SKM-1 treated with dmso at 0.1 percent for 144 hours (cell line): ENCODE data around the gene MORC2.

ENCODE experiments used
- DNase-seq: peaks from one replicate; lab custom pipeline; 2025; ENCODE audit not compliant: unreplicated experiment; lab: John Stamatoyannopoulos, UW

MORC2 gene

DNA sequence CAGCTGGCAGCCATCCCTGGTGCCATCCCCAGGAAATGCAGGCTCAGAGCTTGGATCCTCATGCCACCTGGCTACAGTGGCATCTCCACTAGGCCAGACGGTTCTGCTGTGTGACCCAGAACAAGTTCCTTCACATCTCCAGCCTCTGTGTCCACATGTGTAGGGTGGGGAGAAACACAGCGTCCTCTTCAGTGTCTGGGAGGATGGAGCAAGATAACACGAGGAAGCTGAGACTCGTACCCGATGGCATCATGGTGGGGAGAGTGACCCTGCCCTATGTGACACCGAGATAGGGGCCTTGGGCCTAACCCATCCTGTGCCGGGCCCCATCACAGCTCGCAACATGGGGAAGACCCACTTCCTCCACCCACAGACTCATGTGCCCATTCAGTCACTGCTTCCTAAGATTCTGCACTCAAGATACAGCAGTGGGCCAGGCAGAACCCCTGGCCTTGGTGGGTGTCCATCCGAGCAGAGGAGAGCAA, 78.5 kb downstream of the MORC2 start:
- no peak for DNase-seq

DNA sequence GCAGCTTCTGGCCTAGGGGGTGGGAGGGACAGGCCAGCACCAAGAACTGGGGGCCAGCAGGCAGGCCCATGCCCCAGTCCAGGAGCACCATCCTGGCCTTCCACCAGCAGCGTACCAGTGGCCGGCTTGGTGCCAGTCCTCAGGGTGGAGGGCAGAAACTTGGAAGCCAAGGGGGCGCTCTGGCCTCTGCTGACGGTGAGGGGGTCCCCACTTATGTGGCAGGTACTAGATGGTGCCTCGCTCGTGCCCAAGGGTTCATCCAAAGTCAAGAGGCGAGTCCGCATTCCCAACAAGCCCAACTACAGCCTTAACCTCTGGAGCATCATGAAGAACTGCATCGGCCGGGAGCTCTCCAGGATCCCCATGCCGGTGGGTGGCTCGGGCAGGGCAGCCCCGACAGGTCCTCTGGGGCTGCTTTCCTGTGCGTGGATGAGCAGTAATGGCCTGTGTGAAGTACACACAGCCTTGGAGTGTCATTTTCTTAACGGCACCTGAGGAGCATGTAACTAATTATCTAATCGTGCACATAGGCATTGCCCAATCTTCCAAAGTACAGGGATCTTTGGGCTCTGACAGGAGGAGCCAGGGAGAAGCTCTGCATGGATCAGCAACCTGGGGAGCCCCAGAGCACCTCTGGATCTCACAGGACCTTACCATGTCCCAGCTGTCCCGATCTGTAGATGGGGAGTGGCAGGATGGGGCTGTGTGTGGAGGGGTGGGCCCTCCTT, 79.1 kb downstream of the MORC2 start:
- DNase-seq, result no peak

DNA sequence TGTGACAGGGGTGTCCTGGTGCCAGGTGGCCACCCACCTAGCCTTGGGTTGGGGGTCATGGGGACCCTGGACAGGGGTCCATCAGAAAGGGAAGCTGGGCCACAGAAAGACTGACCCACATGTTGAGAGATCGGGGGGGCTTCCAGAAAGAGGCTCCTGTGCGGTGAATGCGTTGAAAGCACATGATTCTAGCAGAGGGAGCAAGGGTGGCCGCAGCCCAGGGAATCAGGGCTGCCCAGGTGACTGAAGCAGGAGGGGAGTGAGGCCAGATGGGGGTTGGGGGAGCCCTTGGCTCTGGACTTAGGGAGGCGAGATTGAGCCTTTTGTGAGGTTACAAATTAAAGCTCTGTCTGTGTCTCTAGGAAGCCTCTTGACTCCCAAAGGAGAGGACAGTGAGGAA, 80.7 kb downstream of the MORC2 start:
- no peak for DNase-seq

DNA sequence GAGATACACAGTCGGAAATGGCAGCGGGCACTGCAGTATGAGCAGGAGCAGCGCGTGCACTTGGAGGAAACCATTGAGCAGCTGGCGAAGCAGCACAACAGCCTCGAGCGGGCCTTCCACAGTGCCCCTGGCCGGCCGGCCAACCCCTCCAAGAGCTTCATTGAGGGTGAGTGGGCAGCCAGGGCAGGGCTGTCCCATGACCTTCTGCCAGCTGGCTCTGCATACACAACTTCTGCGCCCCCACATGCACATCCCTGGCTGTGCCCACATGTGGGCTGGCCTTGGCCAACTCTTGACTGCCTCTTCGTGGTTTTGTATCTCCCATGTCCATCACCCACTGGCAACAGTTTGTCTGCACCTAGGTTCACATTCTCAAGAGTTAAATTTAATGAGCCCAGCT, 81.1 kb downstream of the MORC2 start:
- DNase-seq, result no peak

DNA sequence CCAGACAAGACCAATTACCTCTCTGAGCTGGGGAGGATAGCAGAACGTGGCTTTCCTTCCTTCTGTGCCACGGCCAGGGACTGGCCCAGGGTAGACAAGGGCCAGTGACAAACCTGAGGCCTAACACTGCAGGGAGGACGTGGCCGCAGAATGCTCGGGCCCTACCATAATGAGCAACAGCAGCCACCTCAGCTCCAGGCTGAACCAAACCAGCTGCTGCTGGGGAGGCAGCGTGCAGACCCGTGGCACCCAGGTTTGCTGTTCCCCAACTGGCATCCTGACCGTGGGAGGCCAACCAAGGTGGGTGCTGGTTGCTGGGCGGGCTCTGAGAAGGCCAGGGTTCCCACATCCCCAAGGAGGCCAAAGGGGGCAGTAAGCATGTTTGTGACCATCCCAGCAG, 83.0 kb downstream of the MORC2 start:
- DNase-seq, result no peak

DNA sequence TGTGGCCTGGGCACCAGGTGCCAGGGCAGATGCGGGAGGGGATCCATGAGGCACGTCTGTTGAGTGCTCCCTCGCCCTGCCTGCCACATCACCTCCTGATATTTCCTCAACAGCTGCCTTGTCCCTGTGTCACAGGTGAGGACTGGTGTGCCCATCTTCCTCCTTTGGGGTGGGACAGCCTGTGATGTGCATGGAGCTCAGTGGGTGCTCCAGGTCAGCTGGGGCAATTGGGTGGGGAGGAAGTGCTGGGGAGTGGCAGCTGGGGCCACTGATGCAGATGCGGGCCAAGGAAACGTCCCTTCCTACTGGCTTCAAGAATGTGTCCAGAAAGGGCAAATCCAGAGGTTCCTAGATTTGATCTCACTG, 83.6 kb downstream of the MORC2 start:
- DNase-seq, result no peak

DNA sequence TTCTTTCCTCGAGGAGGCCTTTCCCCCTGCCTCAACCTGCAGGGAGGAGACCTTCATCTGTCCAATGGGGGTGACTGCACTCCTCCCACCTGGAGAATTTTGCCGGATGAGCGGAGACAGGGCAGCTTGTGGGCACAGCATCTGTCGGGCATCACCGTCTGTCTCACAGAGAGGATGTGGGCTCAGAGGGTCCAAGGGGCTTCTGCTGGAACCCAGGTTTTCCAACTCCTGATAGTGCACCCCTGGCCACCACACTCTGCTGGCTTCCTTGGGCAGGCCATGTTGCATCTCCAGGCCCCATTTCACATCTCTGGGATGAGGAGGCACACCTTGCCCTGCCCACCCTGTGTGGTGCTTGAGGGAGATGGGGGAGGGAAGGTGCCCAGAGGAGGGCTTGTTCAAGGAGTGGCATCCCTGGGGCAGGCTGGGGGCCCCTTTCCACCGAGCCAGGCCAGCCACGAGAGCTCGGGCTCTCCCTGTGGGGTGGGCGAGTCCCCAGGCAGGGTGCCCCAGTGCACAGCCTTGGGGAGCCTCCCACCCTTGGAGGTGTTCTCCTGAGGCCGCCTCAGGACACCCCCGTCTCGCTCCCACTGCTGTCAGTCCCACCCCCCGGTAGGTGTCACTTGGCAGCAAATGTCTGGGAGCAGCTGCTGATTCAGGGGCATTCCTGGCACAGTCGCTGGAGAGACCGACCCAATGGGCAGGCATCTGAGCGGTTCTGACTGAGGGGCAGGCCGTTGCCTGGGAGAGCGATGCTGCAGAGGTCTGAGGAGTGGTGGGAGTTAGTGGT, 84.2 kb downstream of the MORC2 start:
- DNase-seq, result no peak

DNA sequence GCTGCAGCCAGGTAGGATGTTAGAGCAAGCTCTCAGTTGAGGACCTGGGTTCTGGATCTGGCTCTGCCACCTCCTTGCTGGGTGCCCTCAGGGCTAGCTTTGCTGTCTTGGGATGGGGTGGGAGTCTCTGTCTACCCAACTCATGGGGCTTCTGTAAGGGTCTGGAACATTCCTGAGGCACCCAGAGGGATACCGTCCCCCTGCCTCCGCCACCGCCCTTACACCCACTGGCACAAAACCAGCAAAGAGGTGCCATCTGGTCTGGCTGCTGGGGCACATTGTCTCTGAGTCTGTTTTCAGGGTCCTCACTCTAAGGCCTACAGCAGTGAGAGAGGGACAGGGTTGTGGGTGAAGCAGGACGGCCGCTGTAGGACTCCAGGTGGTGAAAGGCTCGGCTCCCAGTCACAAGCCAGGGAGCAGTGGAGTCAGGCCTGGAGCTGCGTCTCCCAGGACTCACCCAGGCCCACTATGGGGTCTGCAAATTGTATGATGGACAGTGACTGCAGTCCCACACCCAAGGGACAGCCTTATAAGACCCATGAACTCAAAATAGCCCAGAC, 84.9 kb downstream of the MORC2 start:
- DNase-seq, result no peak

DNA sequence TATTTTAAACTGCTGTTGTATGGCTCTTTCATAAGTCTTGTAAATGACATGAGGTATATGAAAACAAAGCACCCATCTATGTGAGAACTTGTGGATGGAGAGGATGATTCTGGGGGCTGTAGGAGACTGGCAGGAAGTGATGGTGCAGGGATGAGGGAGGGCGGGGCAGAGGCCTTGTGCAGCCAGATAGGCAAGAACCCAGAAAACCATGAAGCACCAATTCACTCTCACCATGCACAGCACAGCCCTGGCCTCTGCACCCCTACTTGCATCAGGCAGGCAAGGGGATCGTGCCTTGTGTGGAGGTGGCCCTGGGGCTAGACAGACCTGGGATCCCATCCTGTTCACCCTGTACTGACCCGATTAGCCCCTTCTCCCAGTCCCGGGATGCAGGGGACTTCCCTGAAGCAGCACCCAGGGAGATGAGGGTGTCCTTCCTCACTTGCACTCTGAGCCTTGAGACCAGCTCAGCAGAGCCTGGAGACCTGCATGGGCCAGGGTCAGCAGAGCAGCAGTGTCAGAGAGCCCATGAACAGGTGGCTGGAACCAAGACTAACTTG, 85.5 kb downstream of the MORC2 start:
- DNase-seq, result no peak

DNA sequence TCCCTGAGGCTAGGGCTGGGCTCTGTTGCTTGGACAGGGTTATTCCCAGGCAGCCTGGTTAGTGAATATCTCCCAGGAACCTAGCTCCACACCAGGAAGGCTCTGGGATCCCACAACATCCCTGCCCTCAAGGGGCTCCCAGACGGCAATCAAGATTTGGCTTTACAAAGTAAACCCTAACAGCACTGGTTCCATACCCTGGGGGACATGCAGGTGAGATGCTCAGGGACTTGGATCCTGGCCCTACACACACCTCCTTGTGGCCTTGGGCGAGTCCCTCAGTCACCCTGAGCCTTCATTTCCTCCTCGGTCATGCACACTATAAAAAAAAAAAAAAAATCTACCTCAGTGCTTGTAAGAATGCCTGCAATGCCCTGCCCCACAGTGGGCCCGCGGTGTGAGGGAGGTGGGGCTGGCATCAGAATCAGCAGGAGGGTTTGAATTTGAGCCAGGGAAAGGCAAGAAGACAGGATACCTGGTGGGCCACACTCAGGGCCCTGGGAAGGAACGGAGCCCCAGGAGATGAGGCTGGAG, 86.3 kb downstream of the MORC2 start:
- DNase-seq, result no peak

DNA sequence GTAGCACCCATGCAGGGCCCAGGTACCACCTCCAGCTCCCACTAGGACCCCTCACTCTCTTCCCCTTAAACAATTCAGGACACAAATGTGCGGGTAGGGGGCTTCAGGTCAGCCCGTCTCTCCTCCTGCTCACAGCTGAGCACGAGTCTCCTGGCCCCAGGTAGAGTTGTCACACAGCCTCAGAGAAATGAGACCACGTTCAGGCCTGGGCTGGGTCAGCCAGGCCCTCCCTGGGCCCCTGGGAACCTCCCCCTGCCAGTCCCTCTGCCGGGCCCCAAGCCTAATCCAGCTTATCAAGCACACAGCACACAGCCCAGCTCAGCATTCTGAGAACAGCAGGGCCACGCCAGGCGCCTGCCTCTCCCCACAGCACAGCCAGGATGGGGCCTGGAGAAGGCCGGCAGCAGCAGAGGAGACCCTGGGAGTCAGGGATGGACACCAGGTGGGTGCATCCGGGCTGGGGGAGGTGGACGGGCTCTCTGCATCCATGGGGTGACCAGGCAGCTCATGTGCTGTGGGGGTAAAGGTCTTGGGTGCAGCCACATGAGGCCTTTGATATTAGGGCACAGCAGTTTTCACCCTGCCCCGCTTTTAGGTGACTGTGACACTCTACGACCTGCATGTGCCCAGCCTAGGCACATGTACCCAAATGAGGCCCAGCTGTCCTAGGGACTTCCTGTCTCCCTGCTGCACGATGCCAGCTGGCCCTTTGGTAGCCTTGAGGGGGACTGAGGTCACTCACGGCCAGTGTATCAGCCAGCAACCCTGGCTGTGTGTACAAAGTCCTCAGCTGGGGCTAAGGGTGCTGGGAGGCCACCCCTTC, 87.0 kb downstream of the MORC2 start:
- DNase-seq, result no peak

DNA sequence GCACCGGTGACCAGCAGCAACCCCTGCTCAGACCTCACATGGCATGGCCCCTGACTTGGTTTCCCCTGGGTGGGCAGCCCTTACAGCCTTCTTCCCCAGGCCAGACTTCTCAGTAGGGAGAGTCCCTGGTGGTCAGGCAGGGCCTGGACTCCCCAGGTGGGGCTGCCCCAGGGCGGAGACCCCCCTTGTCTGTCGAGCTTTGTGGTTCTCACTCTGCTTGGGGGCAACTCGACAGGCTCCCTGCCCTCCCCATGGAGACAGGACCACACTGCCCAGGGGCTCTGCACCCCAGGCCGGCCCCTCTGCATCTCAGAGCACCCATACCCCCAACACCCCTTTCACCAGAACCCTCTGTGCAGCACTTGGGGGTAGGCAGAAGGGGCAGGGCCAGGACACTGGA, 87.7 kb downstream of the MORC2 start:
- DNase-seq, result no peak

DNA sequence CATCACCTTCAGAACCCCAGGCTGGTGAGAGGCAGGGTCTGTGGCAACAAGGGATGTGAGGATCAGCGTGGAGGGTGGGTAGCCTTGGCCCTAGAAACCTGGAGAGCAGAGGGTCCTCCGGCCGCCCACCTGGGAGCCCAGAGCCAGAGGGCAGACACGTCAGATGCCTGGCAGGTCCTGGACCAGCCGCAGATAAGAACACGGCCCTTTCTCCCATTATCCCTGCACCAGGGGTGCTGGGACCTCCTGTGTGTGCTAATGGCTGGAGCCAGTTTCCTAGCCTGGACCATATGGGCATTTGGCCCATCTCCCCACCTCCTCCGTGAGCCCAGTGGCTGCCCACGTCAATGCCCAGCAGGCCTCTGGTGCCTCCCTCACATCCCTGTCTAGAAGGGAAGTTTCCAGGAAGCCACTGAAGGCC, 88.4 kb downstream of the MORC2 start:
- no peak for DNase-seq

DNA sequence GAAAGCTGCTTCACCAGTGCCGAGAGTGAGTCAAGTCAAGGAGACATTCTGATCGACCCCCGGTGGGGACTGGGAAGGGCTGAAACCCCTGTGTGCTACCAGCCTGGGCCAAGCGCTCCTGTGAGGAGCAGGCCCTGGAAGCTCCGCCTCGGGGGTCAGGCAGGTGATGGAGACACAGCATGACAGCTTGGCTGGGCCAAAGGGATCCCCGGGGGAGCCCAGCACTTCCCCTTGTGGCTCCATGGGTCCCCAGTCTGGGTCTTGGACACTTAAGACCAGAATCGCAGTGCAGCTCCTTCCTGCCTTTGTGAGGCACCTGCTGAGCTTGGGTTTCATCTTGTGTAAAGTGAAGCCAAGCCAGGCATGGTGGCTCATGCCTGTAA, 89.2 kb downstream of the MORC2 start:
- no peak for DNase-seq

DNA sequence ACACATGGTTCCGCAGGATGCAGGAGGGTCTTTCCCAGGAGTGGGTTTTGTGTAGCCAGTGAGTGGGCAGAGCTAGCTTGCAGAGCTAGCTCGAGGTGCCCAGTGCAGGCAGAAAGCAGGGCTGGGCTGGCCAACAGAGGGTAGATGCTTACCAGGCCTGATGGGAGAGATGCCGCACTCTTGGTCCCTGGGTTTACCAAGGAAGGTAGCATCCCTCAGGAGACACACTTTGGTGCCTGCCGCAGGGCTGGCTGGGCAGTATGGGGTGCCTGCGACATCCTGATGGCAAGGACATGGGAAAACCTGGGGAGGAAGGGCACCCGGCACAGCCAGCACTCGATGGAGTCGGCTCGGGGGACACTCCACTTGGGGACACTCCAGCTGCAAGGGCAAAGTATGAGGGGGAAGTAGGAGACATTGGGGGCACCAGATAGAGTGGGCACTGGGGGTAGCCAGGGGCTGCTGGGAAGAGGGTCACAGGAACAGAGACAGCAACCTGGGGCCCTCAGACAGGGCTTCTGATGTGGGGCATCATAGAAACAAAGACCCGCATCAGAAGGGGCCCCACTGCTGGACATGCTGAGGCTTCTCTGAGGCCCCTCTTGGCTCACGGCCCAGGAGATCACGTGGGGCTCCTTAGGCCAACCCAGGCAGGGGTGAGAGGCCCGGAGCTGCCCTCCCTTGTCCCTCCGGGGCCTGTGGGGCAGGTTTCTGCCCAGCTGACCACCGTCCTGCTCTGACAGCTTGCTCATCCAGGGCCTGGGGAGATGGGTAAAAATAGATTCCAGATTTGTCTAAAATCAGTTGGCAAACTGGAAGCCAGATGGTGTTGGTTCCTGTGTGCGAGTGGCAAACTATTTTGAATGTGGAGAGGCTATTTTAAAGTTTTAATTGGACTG, 89.8 kb downstream of the MORC2 start:
- DNase-seq, result no peak

DNA sequence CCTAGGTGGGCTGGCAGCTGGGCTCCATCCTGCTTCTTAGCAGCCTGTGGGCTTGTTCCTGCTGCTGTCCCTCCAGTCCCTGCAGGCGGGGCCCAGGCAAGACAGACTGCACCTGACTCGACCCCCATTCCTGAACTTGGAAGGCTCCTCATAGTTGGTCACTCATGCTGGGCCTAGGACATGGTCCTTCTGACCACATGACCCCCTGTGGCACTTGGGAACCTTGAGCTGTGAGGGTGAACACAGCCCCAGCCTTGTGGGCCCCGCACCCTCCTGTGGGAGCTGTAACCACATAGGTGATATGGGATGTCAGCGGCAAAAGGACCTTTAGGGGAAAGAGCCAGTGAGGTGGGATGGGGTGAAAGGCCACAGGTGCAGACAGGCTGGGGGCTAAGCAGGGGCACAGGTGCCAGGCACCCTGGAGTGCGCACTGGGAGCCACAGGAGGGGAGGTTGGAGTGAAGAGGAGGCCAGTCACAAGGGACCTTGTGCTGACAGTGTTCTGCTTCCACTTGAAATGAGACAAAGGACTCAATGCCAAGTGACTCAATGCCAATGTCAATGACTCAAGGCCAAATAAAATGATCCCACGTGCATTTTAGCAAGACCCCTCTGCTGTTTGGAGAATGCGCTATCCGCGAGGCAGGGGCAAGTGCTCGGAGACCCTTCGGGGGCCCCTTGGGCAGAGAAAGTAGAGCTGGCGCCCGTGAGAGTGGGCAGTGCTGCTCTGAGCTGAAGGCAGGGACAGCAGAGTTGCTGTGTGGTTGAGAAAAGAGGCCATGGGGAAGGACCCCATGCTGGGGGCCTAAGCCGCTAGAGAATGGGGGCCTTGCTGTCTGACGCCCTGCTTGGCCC, 90.7 kb downstream of the MORC2 start:
- no peak for DNase-seq

DNA sequence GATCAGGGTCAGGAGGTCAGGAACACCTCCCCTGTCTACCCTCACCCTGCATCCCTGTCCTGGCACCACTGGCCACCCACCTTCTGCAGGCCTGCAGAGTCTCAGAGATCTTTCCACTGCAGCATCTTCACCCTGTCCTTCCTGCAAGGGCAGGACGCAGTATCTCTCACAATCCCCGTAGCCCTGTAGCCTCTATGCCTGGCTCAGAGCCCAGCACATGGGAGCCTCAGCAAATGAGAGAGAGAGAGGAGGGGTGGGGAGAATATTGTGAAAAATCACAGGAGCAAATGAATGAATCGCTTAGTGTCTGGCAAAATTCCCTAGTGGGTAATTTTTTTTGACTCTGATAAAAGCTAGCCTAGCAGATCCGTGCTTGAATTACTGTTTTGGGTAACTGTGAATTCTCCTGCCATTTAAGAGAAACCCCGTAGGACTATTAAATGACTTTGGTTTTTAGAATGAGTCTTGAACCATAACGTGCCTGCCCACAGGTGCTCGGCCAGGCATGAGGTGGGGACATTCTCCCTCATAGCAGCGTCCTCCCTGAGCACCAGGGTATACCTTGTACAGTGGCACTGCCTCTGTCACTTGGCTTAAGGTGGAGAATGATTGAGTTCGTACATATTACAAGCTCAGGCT, 91.5 kb downstream of the MORC2 start:
- DNase-seq, result no peak

DNA sequence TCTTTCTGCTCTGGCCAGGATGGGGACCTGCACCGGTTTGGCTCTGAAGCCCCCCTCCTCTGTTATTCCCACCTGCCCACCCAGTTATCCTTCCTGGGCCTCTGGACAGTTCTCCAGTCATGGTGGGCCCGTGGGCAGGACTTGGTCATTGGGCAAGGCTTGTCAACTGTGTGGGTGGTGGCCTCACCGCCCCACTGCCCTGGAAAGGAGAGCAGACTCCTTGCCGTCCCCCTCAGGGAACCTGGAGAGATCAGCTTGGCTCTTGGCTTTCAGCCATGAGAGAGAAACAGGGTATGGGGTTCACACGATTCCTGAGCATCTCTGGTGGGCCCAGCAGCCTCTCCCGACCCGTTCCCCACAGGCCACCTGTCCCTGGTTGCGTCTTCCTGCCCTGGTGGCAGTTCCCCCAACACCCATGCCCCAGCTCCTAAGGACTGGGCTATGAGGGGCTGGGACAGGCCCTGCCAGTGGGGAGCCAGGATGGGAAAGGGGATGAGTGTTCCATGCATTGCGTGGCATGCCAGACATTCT, 92.3 kb downstream of the MORC2 start:
- DNase-seq, result no peak
